DND-41 (cell line): ENCODE results near the gene OR6X1.
"Not testable (repeated sequence)": the region's sequence is repeated elsewhere in the genome, so short reads cannot be mapped to it uniquely, and the experiment has no call there.

Experiments used
- ATAC-seq: fragments of 200-7000 bp; cut with Tn5 transposase; 3 replicates; pipeline ENCODE4 v1.9.1; 2021; ENCODE audit warnings: low read depth; ENCODE audit not compliant: insufficient read depth
- DNase-seq: peaks from one replicate; pipeline ENCODE4 v3.0.0-alpha.2; 2020
- H2AFZ ChIP-seq: 2 replicates; pipeline ENCODE4 v1.6.0; 2012; ENCODE audit warnings: low read depth, low read length
- H3K27ac ChIP-seq: 2 replicates; pipeline ENCODE4 v1.5.1; 2012; ENCODE audit warnings: low read length, inconsistent platforms
- H3K27me3 ChIP-seq: fragments of 200-600 bp; sonication (generic); 2 replicates; pipeline ENCODE4 v1.6.0; 2012; ENCODE audit warnings: low read length, mild to moderate bottlenecking, inconsistent platforms; ENCODE audit not compliant: insufficient read depth, poor library complexity
- H3K36me3 ChIP-seq: 2 replicates; pipeline ENCODE4 v1.5.1; 2012; ENCODE audit warnings: low read length, inconsistent platforms; ENCODE audit not compliant: insufficient read depth
- H3K4me1 ChIP-seq: 2 replicates; pipeline ENCODE4 v1.5.1; 2012; ENCODE audit warnings: mild to moderate bottlenecking, low read length; ENCODE audit not compliant: insufficient read depth
- H3K4me2 ChIP-seq: 2 replicates; pipeline ENCODE4 v1.6.0; 2012; ENCODE audit warnings: mild to moderate bottlenecking, moderate library complexity, low read length, inconsistent platforms; ENCODE audit not compliant: insufficient read depth
- H3K4me3 ChIP-seq, 2 experiments: fragments of 200-600 bp in 1 of 2; shearing (Covaris generic) in 1 of 2; 2 replicates each; pipeline ENCODE4 v1.5.1; 2012 to 2016; ENCODE audit warnings: inconsistent platforms in 2 of 2, low read length in 2 of 2, mild to moderate bottlenecking in 2 of 2, low read depth in 1 of 2, moderate library complexity in 1 of 2
- H3K79me2 ChIP-seq: 2 replicates; pipeline ENCODE4 v1.6.0; 2012; ENCODE audit warnings: low read length, inconsistent platforms; ENCODE audit not compliant: insufficient read depth
- H3K9ac ChIP-seq: 2 replicates; pipeline ENCODE4 v1.6.0; 2012; ENCODE audit warnings: low read depth, mild to moderate bottlenecking, inconsistent platforms, low read length, moderate library complexity
- H3K9me3 ChIP-seq: 2 replicates; pipeline ENCODE4 v1.5.1; 2012; ENCODE audit warnings: low read length, moderate library complexity, mild to moderate bottlenecking, inconsistent platforms; ENCODE audit not compliant: insufficient read depth, severe bottlenecking
- H4K20me1 ChIP-seq: 2 replicates; pipeline ENCODE4 v1.6.0; 2012; ENCODE audit warnings: low read length; ENCODE audit not compliant: insufficient read depth
- EZH2 ChIP-seq: IDR thresholded peaks from 3 replicates; pipeline ENCODE4 v1.6.1; 2012; ENCODE audit warnings: borderline replicate concordance, low read depth, mild to moderate bottlenecking, moderate library complexity, low read length, inconsistent platforms; ENCODE audit not compliant: severe bottlenecking
- TF ChIP-seq, protein P1 (sequence below): IDR thresholded peaks from 2 replicates; pipeline ENCODE4 v1.5.1; 2012; ENCODE audit warnings: borderline replicate concordance, low read length, moderate library complexity, mild to moderate bottlenecking; ENCODE audit not compliant: poor library complexity, severe bottlenecking; ENCODE audit errors: extremely low read depth

OR6X1 gene

DNA sequence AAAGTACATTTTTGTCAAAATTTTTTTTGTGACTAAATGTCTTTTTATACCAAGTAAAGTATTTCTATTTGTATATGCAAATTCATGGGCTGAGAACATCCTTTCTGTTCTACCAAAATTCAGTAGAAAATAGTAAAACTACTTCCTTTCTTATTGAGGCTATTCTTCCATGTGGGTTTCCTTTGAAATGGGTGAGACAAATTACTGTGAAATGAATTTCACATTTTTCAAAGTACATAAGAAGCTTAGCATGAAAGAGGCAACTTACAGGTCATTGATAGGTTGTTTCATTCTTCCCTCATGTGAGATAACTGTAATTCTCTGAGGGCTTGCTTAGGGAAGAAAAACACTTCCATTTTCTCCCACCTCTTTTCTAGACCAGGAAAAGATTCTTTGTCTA lies 1.0 kb upstream of the OR6X1 start:
- Histone ChIP-seq H3K4me3 (no peak overlapping the region), H2AFZ (no peak overlapping the region), H3K9ac (no peak overlapping the region), H3K79me2 (no peaks in the 10 kb centered on the region), H3K27ac (no peak overlapping the region), H4K20me1 (no peaks in the 10 kb centered on the region), H3K36me3 (no peaks in the 10 kb centered on the region), H3K27me3 (peaks cover 17% of the 10 kb centered on the region), H3K4me1 (no peaks in the 10 kb centered on the region), H3K4me2 (no peak overlapping the region), H3K9me3 (no peaks in the 10 kb centered on the region)
- TF ChIP-seq EZH2 = no peak
- TF ChIP-seq, protein P1, sequence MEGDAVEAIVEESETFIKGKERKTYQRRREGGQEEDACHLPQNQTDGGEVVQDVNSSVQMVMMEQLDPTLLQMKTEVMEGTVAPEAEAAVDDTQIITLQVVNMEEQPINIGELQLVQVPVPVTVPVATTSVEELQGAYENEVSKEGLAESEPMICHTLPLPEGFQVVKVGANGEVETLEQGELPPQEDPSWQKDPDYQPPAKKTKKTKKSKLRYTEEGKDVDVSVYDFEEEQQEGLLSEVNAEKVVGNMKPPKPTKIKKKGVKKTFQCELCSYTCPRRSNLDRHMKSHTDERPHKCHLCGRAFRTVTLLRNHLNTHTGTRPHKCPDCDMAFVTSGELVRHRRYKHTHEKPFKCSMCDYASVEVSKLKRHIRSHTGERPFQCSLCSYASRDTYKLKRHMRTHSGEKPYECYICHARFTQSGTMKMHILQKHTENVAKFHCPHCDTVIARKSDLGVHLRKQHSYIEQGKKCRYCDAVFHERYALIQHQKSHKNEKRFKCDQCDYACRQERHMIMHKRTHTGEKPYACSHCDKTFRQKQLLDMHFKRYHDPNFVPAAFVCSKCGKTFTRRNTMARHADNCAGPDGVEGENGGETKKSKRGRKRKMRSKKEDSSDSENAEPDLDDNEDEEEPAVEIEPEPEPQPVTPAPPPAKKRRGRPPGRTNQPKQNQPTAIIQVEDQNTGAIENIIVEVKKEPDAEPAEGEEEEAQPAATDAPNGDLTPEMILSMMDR = no peak
- DNase-seq = no peak
- no peak for ATAC-seq

DNA sequence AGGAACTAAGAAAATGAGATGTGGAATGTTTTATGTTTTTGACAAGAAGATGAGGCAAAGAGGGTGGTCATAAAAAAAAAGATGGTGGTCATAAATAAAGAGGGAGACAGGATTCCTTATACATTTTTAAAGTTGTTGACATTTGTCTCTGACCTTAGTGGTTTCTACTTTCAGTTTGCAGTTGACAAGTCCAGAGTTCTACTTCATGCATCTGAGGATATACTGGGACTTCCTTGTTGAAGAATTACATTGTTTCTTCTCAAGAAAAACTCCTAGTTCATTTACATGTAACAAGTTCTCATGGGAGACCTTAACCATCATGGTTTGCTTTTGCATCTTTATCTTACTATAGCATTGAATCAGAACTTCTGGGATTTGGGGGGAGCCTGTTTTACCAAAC lies 1.2 kb downstream of the OR6X1 start:
- Histone ChIP-seq H3K9ac (no peak overlapping the region), H3K4me2 (no peak overlapping the region), H3K9me3 (no peaks in the 10 kb centered on the region), H3K36me3 (no peaks in the 10 kb centered on the region), H3K27me3 (peaks cover 17% of the 10 kb centered on the region), H2AFZ (no peak overlapping the region), H4K20me1 (no peaks in the 10 kb centered on the region), H3K27ac (no peak overlapping the region), H3K4me1 (no peaks in the 10 kb centered on the region), H3K4me3 (no peak overlapping the region), H3K79me2 (no peaks in the 10 kb centered on the region)
- no peak for DNase-seq
- ATAC-seq = no peak
- TF ChIP-seq EZH2 = no peak
- TF ChIP-seq, protein P1 = no peak

DNA sequence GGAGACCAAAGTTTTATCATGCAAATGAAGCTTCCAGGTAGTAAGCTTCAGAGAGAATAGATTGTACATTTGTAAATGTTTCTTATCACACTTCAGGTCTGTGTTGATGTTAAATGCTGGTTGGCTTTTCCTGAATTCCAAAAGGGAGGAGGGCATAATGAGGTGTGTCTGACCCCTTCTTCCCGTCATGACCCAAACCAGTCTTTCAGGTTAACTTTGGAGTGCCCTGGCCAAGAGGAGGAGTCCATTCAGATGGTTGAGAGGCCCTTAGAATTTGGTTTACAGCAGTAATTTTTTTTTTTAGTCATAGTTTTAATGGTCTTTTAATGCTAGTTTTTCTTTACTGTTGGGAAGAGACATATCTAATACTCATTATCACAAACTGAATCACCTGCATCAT lies 2.5 kb downstream of the OR6X1 start:
- Histone ChIP-seq H3K27ac (no peak overlapping the region), H4K20me1 (no peaks in the 10 kb centered on the region), H3K9me3 (no peaks in the 10 kb centered on the region), H3K79me2 (no peaks in the 10 kb centered on the region), H3K36me3 (no peaks in the 10 kb centered on the region), H3K9ac (no peak overlapping the region), H3K4me2 (no peak overlapping the region), H3K27me3 (peaks cover 10% of the 10 kb centered on the region), H3K4me3 (no peak overlapping the region), H3K4me1 (no peaks in the 10 kb centered on the region), H2AFZ (no peak overlapping the region)
- DNase-seq (no peak), ATAC-seq (no peak)
- no peak for TF ChIP-seq EZH2
- TF ChIP-seq, protein P1 = no peak

DNA sequence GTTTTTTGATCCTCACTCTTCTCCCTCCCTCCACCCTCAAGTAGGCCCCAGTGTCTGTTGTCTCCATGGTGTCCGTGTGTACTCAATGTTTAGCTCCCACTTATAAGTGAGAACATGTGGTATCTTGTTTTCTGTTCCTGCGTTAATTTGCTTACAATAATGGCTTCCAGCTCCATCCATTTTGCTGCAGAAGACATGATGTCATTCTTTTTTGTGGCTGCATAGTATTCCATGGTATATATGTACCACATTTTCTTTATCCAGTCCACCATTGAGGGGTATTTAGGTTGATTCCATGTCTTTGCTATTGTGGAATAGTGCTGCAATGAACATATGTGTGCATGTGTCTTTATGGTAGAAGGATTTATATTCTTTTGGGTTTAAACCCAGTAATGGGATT lies 6.0 kb downstream of the OR6X1 start:
- H3K79me2 ChIP-seq, H4K20me1 ChIP-seq, H2AFZ ChIP-seq, H3K27me3 ChIP-seq, H3K36me3 ChIP-seq, DNase-seq, H3K9me3 ChIP-seq, H3K9ac ChIP-seq, ATAC-seq, H3K4me3 ChIP-seq, H3K4me2 ChIP-seq, H3K27ac ChIP-seq, H3K4me1 ChIP-seq: not testable (repeated sequence)
